NT2/D1 (cell line): ENCODE data around the gene TAPT1.

ENCODE experiments used
- SUZ12 ChIP-seq: IDR thresholded peaks from 2 replicates; pipeline ENCODE4 v1.6.1; 2011; ENCODE audit not compliant: insufficient read length, insufficient read depth; ENCODE audit errors: extremely low read depth
- YY1 ChIP-seq: IDR thresholded peaks from 2 replicates; pipeline ENCODE4 v1.6.1; 2011; ENCODE audit not compliant: insufficient read length, insufficient read depth

DNA sequence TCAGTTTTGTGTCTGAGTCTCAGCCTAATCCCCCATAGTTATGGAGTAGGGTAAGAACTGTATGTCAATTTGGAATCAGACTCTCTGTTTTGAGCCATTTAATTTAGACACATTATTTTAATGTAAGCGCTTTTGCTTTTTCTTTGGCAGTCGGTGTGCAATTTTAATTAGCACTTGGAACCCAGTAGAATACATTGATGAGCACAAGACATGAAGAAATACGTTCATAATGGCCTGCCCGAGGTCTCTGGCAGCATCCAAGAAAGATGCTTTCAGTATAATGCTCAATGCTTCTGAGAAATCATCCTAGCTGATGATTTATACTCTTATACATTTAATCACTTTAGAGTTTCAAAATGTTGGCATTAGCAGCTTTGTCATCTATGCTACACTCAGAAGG, 8.9 kb upstream of the TAPT1 start:
- TF ChIP-seq SUZ12 (no peak), YY1 (no peak)
